Measurements from ENCODE around the gene MED13.

DNA sequence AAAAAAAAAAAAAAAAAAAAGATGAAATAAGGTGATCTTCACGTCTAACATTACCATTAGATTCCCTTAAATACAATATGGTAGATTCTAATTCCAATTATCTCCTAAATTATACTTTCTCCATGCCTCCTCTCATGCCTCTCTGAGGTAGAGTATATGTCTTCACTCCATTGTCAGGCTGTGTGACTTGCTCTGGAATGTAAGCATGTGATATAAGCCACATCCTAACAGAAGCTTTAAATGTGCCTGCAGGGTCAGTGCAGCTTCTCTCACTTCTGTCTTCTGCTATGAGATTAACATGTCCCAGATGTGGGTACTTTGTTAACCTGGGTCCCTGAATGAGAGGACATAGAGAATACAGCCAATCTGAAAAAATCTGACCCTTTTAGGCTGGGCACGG, 32.6 kb downstream of the MED13 start:
- TF ChIP-seq, protein P1, sequence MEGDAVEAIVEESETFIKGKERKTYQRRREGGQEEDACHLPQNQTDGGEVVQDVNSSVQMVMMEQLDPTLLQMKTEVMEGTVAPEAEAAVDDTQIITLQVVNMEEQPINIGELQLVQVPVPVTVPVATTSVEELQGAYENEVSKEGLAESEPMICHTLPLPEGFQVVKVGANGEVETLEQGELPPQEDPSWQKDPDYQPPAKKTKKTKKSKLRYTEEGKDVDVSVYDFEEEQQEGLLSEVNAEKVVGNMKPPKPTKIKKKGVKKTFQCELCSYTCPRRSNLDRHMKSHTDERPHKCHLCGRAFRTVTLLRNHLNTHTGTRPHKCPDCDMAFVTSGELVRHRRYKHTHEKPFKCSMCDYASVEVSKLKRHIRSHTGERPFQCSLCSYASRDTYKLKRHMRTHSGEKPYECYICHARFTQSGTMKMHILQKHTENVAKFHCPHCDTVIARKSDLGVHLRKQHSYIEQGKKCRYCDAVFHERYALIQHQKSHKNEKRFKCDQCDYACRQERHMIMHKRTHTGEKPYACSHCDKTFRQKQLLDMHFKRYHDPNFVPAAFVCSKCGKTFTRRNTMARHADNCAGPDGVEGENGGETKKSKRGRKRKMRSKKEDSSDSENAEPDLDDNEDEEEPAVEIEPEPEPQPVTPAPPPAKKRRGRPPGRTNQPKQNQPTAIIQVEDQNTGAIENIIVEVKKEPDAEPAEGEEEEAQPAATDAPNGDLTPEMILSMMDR (conservative IDR thresholded peaks at IDR 0.05 in 1 of 2, IDR thresholded peaks at IDR 0.05 in 1 of 2; ENCODE audit: low read depth in 1 of 2, low read length in 2 of 2), result no peak
- TF ChIP-seq EZH2 (IDR thresholded peaks at IDR 0.05; ENCODE audit: low read length, missing control alignments), result no peak

All from fibroblast of lung (primary cell).